HL-60 (cell line): Measurements from ENCODE around the gene PPP3CA.
"Not testable (repeated sequence)": the region's sequence is repeated elsewhere in the genome, so short reads cannot be mapped to it uniquely, and the experiment has no call there.

Experiments used
- DNase-seq, 2 experiments: peaks; one replicate each; pipeline ENCODE4 v3.0.0-alpha.2; 2010 to 2020; ENCODE audit warnings: low read depth in 1 of 2, low spot score in 1 of 2
- H3K27ac ChIP-seq: fragments of 250-450 bp; sonication (Bioruptor Pico); replicated peaks from 2 replicates; pipeline ENCODE4 v1.5.1; 2020; ENCODE audit warnings: mild to moderate bottlenecking, moderate library complexity
- H3K27me3 ChIP-seq: fragments of 250-450 bp; sonication (Bioruptor Pico); 2 replicates; pipeline ENCODE4 v1.5.1; 2021; ENCODE audit warnings: mild to moderate bottlenecking, moderate library complexity; ENCODE audit not compliant: insufficient read depth, poor library complexity, severe bottlenecking
- H3K4me3 ChIP-seq: replicated peaks from 2 replicates; pipeline ENCODE4 v1.5.1; 2011; ENCODE audit warnings: mild to moderate bottlenecking, control low read depth, low read length; ENCODE audit not compliant: insufficient read depth
- GABPA ChIP-seq: IDR thresholded peaks from 2 replicates; pipeline ENCODE4 v1.6.1; 2012; ENCODE audit warnings: low read depth
- POLR2AphosphoS5 ChIP-seq: IDR thresholded peaks from 2 replicates; pipeline ENCODE4 v1.6.1; 2012; ENCODE audit warnings: low read depth
- SPI1 ChIP-seq: IDR thresholded peaks from 2 replicates; pipeline ENCODE4 v1.6.1; 2012; ENCODE audit warnings: low read depth, mild to moderate bottlenecking, borderline replicate concordance
- TF ChIP-seq, protein P1 (sequence below): IDR thresholded peaks from 2 replicates; pipeline ENCODE4 v1.6.1; 2012; ENCODE audit warnings: low read depth; ENCODE audit not compliant: insufficient replicate concordance
- TF ChIP-seq, protein P2 (sequence below): IDR thresholded peaks from one replicate; pipeline ENCODE4 v1.5.1; 2011; ENCODE audit warnings: low read length, control low read depth, inconsistent platforms; ENCODE audit not compliant: insufficient read depth

Gene PPP3CA

DNA sequence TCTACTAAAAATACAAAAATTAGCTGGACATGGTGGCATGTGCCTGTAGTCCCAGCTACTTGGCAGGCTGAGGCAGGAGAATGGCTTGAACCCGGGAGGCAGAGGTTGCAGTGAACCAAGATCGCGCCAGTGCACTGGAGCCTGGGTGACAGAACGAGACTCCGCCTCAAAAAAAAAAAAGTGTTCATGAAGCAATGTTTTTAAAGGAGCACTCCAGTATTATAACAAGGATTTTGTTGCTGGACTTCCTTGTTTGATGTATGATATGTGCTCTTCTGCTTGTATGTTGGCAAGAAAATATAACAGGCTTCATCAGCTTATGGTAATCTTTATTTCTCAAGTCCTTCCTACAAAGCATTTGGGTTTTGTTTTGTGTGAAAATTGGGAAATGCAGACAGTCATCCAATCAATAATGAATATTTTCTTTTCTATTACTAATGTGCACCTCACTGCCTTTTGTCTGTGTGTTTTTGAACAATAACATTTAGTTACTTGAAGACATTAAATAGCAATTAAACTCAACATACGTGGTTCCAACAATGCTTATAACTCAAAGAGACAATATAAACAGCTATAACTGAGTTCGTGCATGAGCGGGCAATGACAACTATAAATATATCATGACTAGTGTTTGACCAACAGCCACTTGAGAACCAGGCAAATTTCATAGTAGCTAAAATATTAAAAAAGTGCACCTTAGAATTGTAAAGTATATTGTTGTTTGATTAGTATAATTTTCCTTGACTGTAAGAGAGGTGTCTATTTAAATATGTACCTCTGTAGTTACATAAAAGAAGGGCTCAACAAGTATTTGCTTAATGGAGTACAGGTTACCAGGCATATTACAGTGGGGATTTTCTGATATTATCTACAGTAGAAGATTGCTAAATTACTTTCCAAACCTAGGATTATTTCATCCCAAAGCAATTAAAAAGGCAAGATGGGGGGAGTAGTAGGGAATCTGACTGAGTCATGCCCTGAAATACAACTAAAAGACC is 210.7 kb downstream of the PPP3CA start:
- TF ChIP-seq SPI1 (no peak), GABPA (no peak)
- TF ChIP-seq, protein P1, sequence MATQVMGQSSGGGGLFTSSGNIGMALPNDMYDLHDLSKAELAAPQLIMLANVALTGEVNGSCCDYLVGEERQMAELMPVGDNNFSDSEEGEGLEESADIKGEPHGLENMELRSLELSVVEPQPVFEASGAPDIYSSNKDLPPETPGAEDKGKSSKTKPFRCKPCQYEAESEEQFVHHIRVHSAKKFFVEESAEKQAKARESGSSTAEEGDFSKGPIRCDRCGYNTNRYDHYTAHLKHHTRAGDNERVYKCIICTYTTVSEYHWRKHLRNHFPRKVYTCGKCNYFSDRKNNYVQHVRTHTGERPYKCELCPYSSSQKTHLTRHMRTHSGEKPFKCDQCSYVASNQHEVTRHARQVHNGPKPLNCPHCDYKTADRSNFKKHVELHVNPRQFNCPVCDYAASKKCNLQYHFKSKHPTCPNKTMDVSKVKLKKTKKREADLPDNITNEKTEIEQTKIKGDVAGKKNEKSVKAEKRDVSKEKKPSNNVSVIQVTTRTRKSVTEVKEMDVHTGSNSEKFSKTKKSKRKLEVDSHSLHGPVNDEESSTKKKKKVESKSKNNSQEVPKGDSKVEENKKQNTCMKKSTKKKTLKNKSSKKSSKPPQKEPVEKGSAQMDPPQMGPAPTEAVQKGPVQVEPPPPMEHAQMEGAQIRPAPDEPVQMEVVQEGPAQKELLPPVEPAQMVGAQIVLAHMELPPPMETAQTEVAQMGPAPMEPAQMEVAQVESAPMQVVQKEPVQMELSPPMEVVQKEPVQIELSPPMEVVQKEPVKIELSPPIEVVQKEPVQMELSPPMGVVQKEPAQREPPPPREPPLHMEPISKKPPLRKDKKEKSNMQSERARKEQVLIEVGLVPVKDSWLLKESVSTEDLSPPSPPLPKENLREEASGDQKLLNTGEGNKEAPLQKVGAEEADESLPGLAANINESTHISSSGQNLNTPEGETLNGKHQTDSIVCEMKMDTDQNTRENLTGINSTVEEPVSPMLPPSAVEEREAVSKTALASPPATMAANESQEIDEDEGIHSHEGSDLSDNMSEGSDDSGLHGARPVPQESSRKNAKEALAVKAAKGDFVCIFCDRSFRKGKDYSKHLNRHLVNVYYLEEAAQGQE = no peak
- TF ChIP-seq, protein P2, sequence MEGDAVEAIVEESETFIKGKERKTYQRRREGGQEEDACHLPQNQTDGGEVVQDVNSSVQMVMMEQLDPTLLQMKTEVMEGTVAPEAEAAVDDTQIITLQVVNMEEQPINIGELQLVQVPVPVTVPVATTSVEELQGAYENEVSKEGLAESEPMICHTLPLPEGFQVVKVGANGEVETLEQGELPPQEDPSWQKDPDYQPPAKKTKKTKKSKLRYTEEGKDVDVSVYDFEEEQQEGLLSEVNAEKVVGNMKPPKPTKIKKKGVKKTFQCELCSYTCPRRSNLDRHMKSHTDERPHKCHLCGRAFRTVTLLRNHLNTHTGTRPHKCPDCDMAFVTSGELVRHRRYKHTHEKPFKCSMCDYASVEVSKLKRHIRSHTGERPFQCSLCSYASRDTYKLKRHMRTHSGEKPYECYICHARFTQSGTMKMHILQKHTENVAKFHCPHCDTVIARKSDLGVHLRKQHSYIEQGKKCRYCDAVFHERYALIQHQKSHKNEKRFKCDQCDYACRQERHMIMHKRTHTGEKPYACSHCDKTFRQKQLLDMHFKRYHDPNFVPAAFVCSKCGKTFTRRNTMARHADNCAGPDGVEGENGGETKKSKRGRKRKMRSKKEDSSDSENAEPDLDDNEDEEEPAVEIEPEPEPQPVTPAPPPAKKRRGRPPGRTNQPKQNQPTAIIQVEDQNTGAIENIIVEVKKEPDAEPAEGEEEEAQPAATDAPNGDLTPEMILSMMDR = no peak
- Histone ChIP-seq H3K27me3 (no peaks in the 10 kb centered on the region), H3K4me3 (no peak overlapping the region), H3K27ac (no peak overlapping the region)
- no peak for DNase-seq

DNA sequence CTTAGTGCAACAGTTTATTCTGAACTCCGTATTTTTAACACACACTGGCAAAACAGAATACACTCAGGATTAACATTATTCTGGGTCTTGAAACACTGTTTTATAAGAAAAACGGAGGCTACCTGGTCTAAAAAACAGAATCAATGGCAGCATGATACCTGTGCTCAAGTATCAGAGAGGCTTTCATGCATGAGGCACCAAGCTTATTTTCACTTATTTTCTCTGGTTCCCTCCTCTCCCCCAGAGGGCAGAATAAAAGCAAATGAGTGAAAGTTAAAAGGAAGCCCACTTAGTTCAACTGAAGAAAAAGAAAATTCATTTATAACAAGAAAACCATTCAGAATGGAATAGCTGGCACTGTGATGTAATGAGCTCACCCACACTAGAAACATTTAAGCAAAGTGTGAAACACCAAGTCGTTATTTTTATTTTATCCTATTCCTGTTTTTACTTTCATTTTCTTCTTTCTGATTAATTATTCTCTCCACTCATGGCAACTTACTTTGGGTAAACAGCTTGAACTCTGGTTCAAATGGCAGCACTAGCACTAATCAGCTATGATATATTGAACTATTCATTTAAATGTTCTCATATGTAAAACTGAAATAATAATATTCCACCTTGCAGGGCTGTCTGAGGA is 211.8 kb downstream of the PPP3CA start:
- Histone ChIP-seq H3K27ac (no peak overlapping the region), H3K4me3 (no peak overlapping the region)
- TF ChIP-seq, protein P2 = no peak
- TF ChIP-seq, protein P1 = no peak
- TF ChIP-seq POLR2AphosphoS5 = no peak
- no peak for TF ChIP-seq GABPA
- TF ChIP-seq SPI1 = no peak

DNA sequence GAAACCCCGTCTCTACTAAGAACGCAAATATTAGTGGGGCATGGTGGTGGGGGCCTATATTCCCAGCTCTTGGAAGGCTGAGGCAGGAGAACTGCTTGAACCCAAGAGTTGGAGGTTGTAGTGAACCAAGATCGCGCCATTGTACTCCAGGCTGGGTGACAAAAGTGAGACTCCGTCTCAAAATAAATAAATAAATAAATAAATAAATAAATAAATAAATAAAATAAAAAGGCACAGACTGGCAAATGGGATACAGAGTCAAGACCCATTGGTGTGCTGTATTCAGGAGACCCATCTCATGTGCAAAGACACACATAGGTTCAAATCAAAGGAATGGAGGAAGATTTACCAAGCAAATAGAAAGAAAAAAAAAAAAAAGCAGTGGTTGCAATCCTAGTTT is 216.3 kb downstream of the PPP3CA start:
- H3K27me3 ChIP-seq, H3K4me3 ChIP-seq, DNase-seq, H3K27ac ChIP-seq: not testable (repeated sequence)

More for the DNA sequence above, 211.8 kb downstream of the PPP3CA start:
- H3K27me3 ChIP-seq = no peaks in the 10 kb centered on the region
- no peak for DNase-seq

DNA sequence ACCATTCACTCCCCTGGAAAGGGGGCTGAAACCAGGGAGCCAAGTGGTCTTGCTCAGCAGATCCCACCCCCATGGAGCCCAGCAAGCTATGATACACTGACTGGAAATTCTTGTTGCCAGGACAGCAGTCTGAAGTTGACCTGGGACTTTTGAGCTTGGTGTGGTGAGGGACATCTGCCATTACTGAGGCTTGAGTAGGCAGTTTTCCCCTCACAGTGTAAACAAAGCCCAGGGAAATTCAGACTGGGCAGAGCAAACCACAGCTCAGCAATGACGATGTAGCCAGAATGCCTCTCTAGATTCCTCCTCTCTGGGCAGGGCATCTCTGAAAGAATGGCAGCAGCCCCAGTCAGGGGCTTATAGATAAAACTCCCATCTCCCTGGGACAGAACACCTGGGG is 218.4 kb downstream of the PPP3CA start:
- H3K4me3 ChIP-seq, DNase-seq, H3K27me3 ChIP-seq, H3K27ac ChIP-seq: not testable (repeated sequence)
